Measurements from ENCODE around the gene HOXD3. TPM values are rescaled to one million over a fixed set of nuclear protein-coding genes. Genes with fewer than 3 reads are reported as not detected.

HOXD3 gene
- total and polyA plus RNA-seq, 2 of the 8 experiments (the other 6 are each of a cell fraction or from before 2014, with no cell fraction given): not detected

- H2BK20ac ChIP-seq (ENCODE audit: low read length): no peak overlapping the region
- H4K5ac ChIP-seq (ENCODE audit: insufficient read length, low read depth, low read length): no peak overlapping the region
- no peak overlapping the region for H3K18ac ChIP-seq (ENCODE audit: extremely low read depth, low read length)
- no peaks in the 10 kb centered on the region for H3K9me3 ChIP-seq (ENCODE audit: insufficient read depth in 2 of 2, low read depth in 1 of 2, low read length in 1 of 2)
- no peak overlapping the region for H2BK5ac ChIP-seq (ENCODE audit: low read depth, low read length)
- H2AK5ac ChIP-seq (ENCODE audit: low read depth, low read length): no peak overlapping the region
- DNase-seq (ENCODE audit: low read depth in 1 of 2, low spot score in 2 of 2) (no peak), FAIRE-seq (no peak)
- H3K79me1 ChIP-seq (ENCODE audit: low read depth, low read length): no peaks in the 10 kb centered on the region
- H2AFZ ChIP-seq (ENCODE audit: low read length): no peak overlapping the region
- 94% methylated on average over 2 of the region's 2 CpGs; no CpG with 5 or more reads in 1 of the 2 experiments for WGBS, 2 experiments (ENCODE audit: extremely low coverage in 1 of 2, insufficient coverage in 1 of 2, insufficient read length in 1 of 2, insufficient replicate concordance in 2 of 2, low coverage in 1 of 2, low lambda C conversion rate in 2 of 2, missing lambda C conversion rate in 1 of 2)
- CTCF ChIA-PET (ENCODE audit: partially characterized antibody): no interaction called here
- H3K4me3 ChIP-seq (ENCODE audit: extremely low read depth in 1 of 4, insufficient read depth in 2 of 4, low read depth in 3 of 4, low read length in 4 of 4): no peak overlapping the region
- H3K27ac ChIP-seq (ENCODE audit: low read depth, low read length): no peak overlapping the region
- H2BK15ac ChIP-seq (ENCODE audit: low read length): no peak overlapping the region
- no peaks in the 10 kb centered on the region for H3K79me2 ChIP-seq (ENCODE audit: control insufficient read depth in 1 of 2, insufficient read depth in 2 of 2, low read length in 2 of 2)
- no peaks in the 10 kb centered on the region for H3K23me2 ChIP-seq (ENCODE audit: low read depth, low read length)
- no peak overlapping the region for H2BK12ac ChIP-seq (ENCODE audit: low read depth, low read length)
- peaks cover 0 to 3% (median 0%) of the 10 kb centered on the region in 4 experiments; a peak in 1 of 7 replicates for H3K27me3 ChIP-seq (replicated peaks in 1 of 4; ENCODE audit: control insufficient read depth in 3 of 4, extremely low read depth in 1 of 4, insufficient read depth in 3 of 4, low read length in 3 of 4)
- no peak overlapping the region for H3K14ac ChIP-seq (ENCODE audit: insufficient read length)
- H3K9ac ChIP-seq (replicated peaks in 1 of 4; ENCODE audit: extremely low read depth in 1 of 4, low read depth in 3 of 4, low read length in 3 of 4): no peak overlapping the region
- no peak overlapping the region for H3K56ac ChIP-seq (replicated peaks; ENCODE audit: insufficient read length, low read depth, low read length)
- H4K8ac ChIP-seq (ENCODE audit: extremely low read depth, insufficient read depth, low read length): no peak overlapping the region
- POLR2A ChIA-PET (ENCODE audit: partially characterized antibody): no interaction called here
- H3K4me1 ChIP-seq (replicated peaks in 1 of 4; ENCODE audit: control insufficient read depth in 3 of 4, insufficient read depth in 4 of 4, low read length in 3 of 4): no peaks in the 10 kb centered on the region
- H3K23ac ChIP-seq (ENCODE audit: insufficient read length): no peak overlapping the region
- no peak overlapping the region for H3K4ac ChIP-seq (replicated peaks; ENCODE audit: insufficient read length, low read depth, low read length)
- H2BK120ac ChIP-seq (replicated peaks; ENCODE audit: low read depth, low read length): no peak overlapping the region
- H4K20me1 ChIP-seq (replicated peaks in 1 of 2; ENCODE audit: control insufficient read depth in 1 of 2, insufficient read depth in 2 of 2, low read length in 2 of 2): no peaks in the 10 kb centered on the region
- H4K91ac ChIP-seq (replicated peaks; ENCODE audit: insufficient read length, low read length): no peak overlapping the region
- H3K36me3 ChIP-seq (ENCODE audit: control insufficient read depth in 2 of 4, insufficient read depth in 4 of 4, low read length in 3 of 4): no peaks in the 10 kb centered on the region
- no peak overlapping the region for H3K4me2 ChIP-seq (ENCODE audit: insufficient read depth in 1 of 2, low read depth in 2 of 2, low read length in 2 of 2)
- TF ChIP-seq SIRT6 (IDR thresholded peaks at IDR 0.05; ENCODE audit: low read length): no peak
- no peak for TF ChIP-seq CHD2 (IDR thresholded peaks at IDR 0.05; ENCODE audit: low read length)
- no peak for TF ChIP-seq TEAD4 (IDR thresholded peaks at IDR 0.05; ENCODE audit: low read depth, low read length)
- no peak for TF ChIP-seq KDM1A (IDR thresholded peaks at IDR 0.05; ENCODE audit: borderline replicate concordance, low read length)
- no peak for TF ChIP-seq NRF1 (IDR thresholded peaks at IDR 0.05; ENCODE audit: low read depth, low read length)
- no peak for TF ChIP-seq CHD1 (IDR thresholded peaks at IDR 0.05; ENCODE audit: low read depth, low read length)
- no peak for TF ChIP-seq SP4 (IDR thresholded peaks at IDR 0.05; ENCODE audit: low read length)
- TF ChIP-seq BACH1 (IDR thresholded peaks at IDR 0.05; ENCODE audit: low read length): no peak
- no peak for TF ChIP-seq ZNF274 (IDR thresholded peaks at IDR 0.05; ENCODE audit: borderline replicate concordance, extremely low read depth, low read length)
- no peak for TF ChIP-seq SRF (IDR thresholded peaks at IDR 0.05; ENCODE audit: low read depth, low read length)
- TF ChIP-seq RNF2 (IDR thresholded peaks at IDR 0.05; ENCODE audit: borderline replicate concordance, low read depth, low read length, missing control alignments, poor library complexity, severe bottlenecking): no peak
- no peak for TF ChIP-seq BRCA1 (IDR thresholded peaks at IDR 0.05; ENCODE audit: low read depth, low read length)
- TF ChIP-seq EP300 (IDR thresholded peaks at IDR 0.05; ENCODE audit: borderline replicate concordance in 1 of 2, low read depth in 2 of 2, low read length in 2 of 2): no peak
- TF ChIP-seq YY1 (IDR thresholded peaks at IDR 0.05; ENCODE audit: low read depth, low read length): no peak
- no peak for TF ChIP-seq NANOG (IDR thresholded peaks at IDR 0.05; ENCODE audit: insufficient read depth, low read depth, low read length, poor library complexity, severe bottlenecking)
- TF ChIP-seq SAP30 (IDR thresholded peaks at IDR 0.05; ENCODE audit: insufficient read depth, insufficient replicate concordance, low read length): no peak
Measured at GRCh38 chr2:176206682-176207081, 49.6 kb downstream of the HOXD3 start.
